ENCODE results near the gene CTSC. TPM values are rescaled to one million over a fixed set of nuclear protein-coding genes. Genes with fewer than 3 reads are reported as not detected.
A peak's percentile ranks its signal among the peaks of the same experiment; 100 is the strongest.

Gene CTSC
- total and polyA plus RNA-seq, 9 of the 15 experiments (the other 6 are each of a cell fraction or from before 2014, with no cell fraction given) = 113 to 403 (median 187) TPM

DNA sequence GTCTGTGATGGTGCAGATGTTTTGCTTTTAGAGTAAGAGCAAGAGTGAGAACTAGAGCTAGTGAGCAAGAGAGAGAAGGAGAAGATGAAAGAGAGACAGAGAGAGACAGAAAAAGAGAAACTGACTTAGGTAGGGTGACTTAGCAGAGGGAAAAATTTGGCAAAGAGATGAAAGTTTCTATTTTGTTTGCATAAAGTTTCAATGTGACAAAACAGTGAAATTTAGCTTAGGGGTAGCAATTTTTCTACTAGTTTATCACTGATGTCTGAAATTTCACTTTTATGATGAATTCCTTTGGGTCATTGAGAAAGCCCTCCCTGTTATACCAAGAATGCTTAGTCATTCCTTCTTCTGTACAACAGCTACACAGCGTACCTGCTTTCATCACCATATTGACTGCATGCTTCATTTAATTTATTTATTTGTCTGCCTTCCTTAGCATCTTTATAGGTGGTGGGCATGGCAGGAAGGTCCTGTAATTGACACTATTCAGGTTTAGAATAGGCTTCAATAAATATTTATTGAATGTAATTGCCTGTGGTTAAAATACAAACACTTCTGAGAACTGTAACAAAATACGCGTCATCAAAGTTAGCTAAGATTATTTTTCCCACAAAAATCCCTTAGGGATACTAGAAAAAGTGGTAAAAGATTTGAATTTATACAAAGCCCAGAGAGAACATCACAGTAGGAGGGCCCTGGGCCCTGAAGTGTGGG, 19.9 kb upstream of the CTSC start (continued):
- TF ChIP-seq, protein P1, sequence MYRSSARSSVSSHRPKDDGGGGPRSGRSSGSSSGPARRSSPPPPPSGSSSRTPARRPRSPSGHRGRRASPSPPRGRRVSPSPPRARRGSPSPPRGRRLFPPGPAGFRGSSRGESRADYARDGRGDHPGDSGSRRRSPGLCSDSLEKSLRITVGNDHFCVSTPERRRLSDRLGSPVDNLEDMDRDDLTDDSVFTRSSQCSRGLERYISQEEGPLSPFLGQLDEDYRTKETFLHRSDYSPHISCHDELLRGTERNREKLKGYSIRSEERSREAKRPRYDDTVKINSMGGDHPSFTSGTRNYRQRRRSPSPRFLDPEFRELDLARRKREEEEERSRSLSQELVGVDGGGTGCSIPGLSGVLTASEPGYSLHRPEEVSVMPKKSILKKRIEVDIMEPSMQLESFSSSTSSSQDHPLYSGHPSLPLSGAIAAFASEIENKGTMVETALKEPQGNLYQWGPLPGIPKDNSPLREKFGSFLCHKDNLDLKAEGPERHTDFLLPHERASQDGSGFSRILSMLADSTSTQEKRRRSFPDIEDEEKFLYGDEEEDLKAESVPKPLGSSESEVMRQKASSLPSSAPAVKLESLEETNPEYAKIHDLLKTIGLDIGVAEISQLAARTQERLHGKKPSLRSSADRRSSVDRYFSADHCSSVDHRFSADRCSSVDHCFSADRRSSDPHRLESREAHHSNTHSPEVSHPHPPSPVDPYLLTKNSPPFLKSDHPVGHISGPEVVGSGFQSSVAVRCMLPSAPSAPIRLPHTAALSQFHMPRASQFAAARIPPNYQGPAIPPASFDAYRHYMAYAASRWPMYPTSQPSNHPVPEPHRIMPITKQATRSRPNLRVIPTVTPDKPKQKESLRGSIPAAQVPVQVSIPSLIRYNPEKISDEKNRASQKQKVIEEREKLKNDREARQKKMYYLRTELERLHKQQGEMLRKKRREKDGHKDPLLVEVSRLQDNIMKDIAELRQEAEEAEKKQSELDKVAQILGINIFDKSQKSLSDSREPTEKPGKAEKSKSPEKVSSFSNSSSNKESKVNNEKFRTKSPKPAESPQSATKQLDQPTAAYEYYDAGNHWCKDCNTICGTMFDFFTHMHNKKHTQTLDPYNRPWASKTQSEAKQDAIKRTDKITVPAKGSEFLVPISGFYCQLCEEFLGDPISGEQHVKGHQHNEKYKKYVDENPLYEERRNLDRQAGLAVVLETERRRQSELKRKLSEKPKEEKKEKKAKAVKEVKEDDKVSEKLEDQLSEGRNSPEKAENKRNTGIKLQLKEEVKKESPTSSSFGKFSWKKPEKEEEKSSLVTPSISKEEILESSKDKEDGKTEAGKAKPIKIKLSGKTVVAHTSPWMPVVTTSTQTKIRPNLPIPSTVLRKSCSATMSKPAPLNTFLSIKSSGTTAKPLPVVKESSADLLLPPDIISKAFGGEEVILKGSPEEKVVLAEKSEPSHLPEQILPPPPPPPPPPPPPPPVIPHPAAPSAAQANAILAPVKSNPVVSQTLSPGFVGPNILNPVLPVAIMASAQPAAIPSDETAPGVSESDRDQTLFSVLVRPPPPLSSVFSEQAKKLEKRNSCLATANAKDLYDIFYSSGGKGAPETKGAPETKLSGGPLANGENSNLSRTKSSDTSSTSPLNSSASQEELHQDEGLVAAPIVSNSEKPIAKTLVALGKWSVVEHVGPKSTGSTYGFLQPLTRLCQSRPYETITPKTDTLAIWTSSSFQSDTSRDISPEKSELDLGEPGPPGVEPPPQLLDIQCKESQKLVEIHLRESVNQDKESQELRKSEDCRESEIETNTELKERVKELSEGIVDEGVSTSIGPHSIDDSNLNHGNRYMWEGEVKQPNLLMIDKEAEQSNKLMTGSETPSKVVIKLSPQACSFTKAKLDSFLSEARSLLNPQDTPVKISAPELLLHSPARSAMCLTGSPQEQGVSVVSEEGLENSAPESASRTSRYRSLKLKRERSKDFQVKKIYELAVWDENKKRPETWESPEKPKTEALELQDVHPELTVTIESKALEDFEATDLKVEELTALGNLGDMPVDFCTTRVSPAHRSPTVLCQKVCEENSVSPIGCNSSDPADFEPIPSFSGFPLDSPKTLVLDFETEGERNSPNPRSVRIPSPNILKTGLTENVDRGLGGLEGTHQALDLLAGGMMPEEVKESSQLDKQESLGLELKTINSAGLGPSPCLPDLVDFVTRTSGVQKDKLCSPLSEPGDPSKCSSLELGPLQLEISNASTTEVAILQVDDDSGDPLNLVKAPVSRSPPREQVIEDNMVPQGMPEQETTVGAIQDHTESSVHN (IDR thresholded peaks at IDR 0.05; ENCODE audit: borderline replicate concordance in 1 of 2, low read depth in 1 of 2) = no peak
- TF ChIP-seq, protein P2, sequence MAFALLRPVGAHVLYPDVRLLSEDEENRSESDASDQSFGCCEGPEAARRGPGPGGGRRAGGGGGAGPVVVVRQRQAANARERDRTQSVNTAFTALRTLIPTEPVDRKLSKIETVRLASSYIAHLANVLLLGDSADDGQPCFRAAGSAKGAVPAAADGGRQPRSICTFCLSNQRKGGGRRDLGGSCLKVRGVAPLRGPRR (CRISPR knock-in tag; IDR thresholded peaks at IDR 0.05) = no peak
- TF ChIP-seq, protein P3, sequence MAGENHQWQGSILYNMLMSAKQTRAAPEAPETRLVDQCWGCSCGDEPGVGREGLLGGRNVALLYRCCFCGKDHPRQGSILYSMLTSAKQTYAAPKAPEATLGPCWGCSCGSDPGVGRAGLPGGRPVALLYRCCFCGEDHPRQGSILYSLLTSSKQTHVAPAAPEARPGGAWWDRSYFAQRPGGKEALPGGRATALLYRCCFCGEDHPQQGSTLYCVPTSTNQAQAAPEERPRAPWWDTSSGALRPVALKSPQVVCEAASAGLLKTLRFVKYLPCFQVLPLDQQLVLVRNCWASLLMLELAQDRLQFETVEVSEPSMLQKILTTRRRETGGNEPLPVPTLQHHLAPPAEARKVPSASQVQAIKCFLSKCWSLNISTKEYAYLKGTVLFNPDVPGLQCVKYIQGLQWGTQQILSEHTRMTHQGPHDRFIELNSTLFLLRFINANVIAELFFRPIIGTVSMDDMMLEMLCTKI (IDR thresholded peaks at IDR 0.05; ENCODE audit: partially characterized antibody) = no peak
- TF ChIP-seq ZEB2 (IDR thresholded peaks at IDR 0.05) (0 out of 2 replicates have a peak, but pooled peaks have one; percentile 40), EZH2 (IDR thresholded peaks at IDR 0.05; ENCODE audit: borderline replicate concordance, low read depth, low read length) (no peak), NFE2L1 (tag; IDR thresholded peaks at IDR 0.05; ENCODE audit: borderline replicate concordance, low read depth) (peak; percentile 92), ZNF23 (CRISPR knock-in tag; IDR thresholded peaks at IDR 0.05) (no peak), MEIS2 (IDR thresholded peaks at IDR 0.05; ENCODE audit: partially characterized antibody) (peak; percentile 45), SP2 (IDR thresholded peaks at IDR 0.05; ENCODE audit: extremely low read depth, low read depth, low read length, poor library complexity, severe bottlenecking) (no peak)
- TF ChIP-seq, protein P4, sequence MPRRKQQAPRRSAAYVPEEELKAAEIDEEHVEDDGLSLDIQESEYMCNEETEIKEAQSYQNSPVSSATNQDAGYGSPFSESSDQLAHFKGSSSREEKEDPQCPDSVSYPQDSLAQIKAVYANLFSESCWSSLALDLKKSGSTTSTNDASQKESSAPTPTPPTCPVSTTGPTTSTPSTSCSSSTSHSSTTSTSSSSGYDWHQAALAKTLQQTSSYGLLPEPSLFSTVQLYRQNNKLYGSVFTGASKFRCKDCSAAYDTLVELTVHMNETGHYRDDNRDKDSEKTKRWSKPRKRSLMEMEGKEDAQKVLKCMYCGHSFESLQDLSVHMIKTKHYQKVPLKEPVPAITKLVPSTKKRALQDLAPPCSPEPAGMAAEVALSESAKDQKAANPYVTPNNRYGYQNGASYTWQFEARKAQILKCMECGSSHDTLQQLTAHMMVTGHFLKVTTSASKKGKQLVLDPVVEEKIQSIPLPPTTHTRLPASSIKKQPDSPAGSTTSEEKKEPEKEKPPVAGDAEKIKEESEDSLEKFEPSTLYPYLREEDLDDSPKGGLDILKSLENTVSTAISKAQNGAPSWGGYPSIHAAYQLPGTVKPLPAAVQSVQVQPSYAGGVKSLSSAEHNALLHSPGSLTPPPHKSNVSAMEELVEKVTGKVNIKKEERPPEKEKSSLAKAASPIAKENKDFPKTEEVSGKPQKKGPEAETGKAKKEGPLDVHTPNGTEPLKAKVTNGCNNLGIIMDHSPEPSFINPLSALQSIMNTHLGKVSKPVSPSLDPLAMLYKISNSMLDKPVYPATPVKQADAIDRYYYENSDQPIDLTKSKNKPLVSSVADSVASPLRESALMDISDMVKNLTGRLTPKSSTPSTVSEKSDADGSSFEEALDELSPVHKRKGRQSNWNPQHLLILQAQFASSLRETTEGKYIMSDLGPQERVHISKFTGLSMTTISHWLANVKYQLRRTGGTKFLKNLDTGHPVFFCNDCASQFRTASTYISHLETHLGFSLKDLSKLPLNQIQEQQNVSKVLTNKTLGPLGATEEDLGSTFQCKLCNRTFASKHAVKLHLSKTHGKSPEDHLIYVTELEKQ (CRISPR knock-in tag; IDR thresholded peaks at IDR 0.05) = no peak
- TF ChIP-seq, protein P5, sequence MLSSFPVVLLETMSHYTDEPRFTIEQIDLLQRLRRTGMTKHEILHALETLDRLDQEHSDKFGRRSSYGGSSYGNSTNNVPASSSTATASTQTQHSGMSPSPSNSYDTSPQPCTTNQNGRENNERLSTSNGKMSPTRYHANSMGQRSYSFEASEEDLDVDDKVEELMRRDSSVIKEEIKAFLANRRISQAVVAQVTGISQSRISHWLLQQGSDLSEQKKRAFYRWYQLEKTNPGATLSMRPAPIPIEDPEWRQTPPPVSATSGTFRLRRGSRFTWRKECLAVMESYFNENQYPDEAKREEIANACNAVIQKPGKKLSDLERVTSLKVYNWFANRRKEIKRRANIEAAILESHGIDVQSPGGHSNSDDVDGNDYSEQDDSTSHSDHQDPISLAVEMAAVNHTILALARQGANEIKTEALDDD (IDR thresholded peaks at IDR 0.05) = no peak

Measured in K562 (cell line).